Common myeloid progenitor, CD34-positive (primary cell): Measurements from ENCODE around the gene TMEM239.

ENCODE experiments used
- CTCF ChIA-PET: fragments of 350-600 bp; sonication (Branson Sonifier 250); formaldehyde crosslinking; loops from one replicate; lab custom pipeline; 2021; ENCODE audit warnings: antibody characterized with exemption; lab: Charles Lee
- POLR2A ChIA-PET: fragments of 350-600 bp; sonication (Branson Sonifier 250); formaldehyde crosslinking; loops from one replicate; lab custom pipeline; 2021; ENCODE audit warnings: antibody characterized with exemption; lab: Charles Lee
- DNase-seq, 3 donors: peaks; one replicate each; pipeline versions ENCODE4 v3.0.0 to v3.0.0-alpha.2; 2013
- H3K27ac ChIP-seq, 2 experiments: 1 replicate in 1 of 2; 2 replicates in 1 of 2; pipeline ENCODE4 v1.7.0; 2013; ENCODE audit warnings: inconsistent platforms in 2 of 2, low read length in 2 of 2, mild to moderate bottlenecking in 2 of 2, low read depth in 1 of 2, moderate library complexity in 1 of 2; ENCODE audit not compliant: severe bottlenecking in 2 of 2, insufficient read depth in 1 of 2, poor library complexity in 1 of 2
- H3K27me3 ChIP-seq, 5 experiments: replicated peaks in 2 of 5; 1 replicate in 3 of 5; 2 replicates in 2 of 5; pipeline versions ENCODE4 v1.6.1 to v1.7.0; 2013; ENCODE audit warnings: low read length in 4 of 5, mild to moderate bottlenecking in 2 of 5, moderate library complexity in 2 of 5, inconsistent platforms in 1 of 5; ENCODE audit not compliant: insufficient read depth in 5 of 5, control insufficient read depth in 4 of 5
- H3K36me3 ChIP-seq, 4 experiments: 1 replicate in 2 of 4; 2 replicates in 2 of 4; pipeline versions ENCODE4 v1.6.1 to v1.7.0; 2013; ENCODE audit warnings: low read length in 3 of 4, control low read depth in 1 of 4, mild to moderate bottlenecking in 1 of 4; ENCODE audit not compliant: control insufficient read depth in 4 of 4, insufficient read depth in 4 of 4
- H3K4me1 ChIP-seq, 4 experiments: 1 replicate in 3 of 4; 2 replicates in 1 of 4; pipeline versions ENCODE4 v1.6.1 to v1.7.1; 2013; ENCODE audit warnings: low read length in 3 of 4, mild to moderate bottlenecking in 3 of 4, control low read depth in 1 of 4, inconsistent platforms in 1 of 4, moderate library complexity in 1 of 4; ENCODE audit not compliant: control insufficient read depth in 4 of 4, insufficient read depth in 4 of 4; ENCODE audit errors: control extremely low read depth in 1 of 4
- H3K4me3 ChIP-seq, 7 experiments: 1 replicate in 4 of 7; 2 replicates in 3 of 7; pipeline versions ENCODE4 v1.5.1 to v1.7.0; 2013; ENCODE audit warnings: mild to moderate bottlenecking in 7 of 7, low read length in 6 of 7, moderate library complexity in 6 of 7, inconsistent platforms in 2 of 7, low read depth in 2 of 7, control low read depth in 1 of 7; ENCODE audit not compliant: insufficient read depth in 4 of 7, control insufficient read depth in 1 of 7; ENCODE audit errors: extremely low read depth in 1 of 7
- H3K9me3 ChIP-seq, 5 experiments: 1 replicate in 4 of 5; 2 replicates in 1 of 5; pipeline versions ENCODE4 v1.6.1 to v1.7.1; 2013; ENCODE audit warnings: low read length in 4 of 5, mild to moderate bottlenecking in 2 of 5, inconsistent platforms in 1 of 5, low read depth in 1 of 5, moderate library complexity in 1 of 5; ENCODE audit not compliant: control insufficient read depth in 4 of 5, insufficient read depth in 2 of 5; ENCODE audit errors: control extremely low read depth in 1 of 5
- WGBS: methylation state at CpG from one replicate; pipeline ENCODE4 v1.1.5; 2013; ENCODE audit not compliant: insufficient coverage; 5-methylcytosine and 5-hydroxymethylcytosine counted together

TMEM239 gene

DNA sequence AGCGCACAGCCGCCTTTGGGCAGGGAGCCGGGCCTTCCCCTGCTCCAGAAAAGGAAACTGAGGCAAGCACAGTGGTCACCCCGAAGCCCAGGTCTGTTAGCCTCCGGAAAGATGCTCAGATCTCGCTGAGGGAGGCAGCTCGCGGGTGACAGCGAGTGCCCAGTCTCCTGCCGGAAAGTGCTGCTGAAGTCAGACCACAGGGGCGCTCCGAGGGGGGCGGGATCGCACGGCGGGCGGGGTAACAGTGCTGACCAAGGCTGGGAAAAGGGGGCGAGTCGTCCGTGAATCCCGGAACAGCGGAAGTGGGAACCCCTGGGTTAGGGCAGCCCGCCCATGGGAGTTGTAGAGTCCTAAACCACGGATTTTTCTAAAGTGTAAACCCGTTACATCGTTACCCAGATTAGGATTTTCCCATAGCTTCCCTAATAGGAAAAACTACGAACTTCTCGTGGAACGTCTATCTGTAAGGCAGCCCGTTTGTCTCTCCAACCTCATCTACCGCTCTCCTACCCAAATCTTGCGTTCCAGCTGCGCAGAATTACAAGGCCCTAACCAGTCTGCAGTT, 24.9 kb downstream of the TMEM239 start:
- H3K4me3 ChIP-seq: peak overlapping the region; percentile 45 to 93 (median 84)
- WGBS: 10% methylated on average over 33 of the region's 33 CpGs
- CTCF ChIA-PET: interaction anchor here (0.9 to 1.0 kb wide), 2 partner anchors 8 to 11 kb away, joined by 4 to 6 read pairs; no protein-coding TSS in a partner anchor
- no peaks in the 10 kb centered on the region for H3K27me3 ChIP-seq
- no peaks in the 10 kb centered on the region for H3K9me3 ChIP-seq
- POLR2A ChIA-PET: interaction anchor here (1.6 kb wide), 1 partner anchor 40 kb away, joined by 9 read pairs; no protein-coding TSS in a partner anchor
- peaks cover 0 to 22% (median 18%) of the 10 kb centered on the region in 4 experiments for H3K36me3 ChIP-seq
- H3K4me1 ChIP-seq: peaks cover 3 to 20% (median 13%) of the 10 kb centered on the region in 4 experiments
- peak overlapping the region in 1 of 2 experiments; percentile 64 for H3K27ac ChIP-seq
- DNase-seq: no peak

- Histone ChIP-seq H3K36me3 (peaks cover 0 to 12% (median 4%) of the 10 kb centered on the region in 4 experiments), H3K27ac (no peak overlapping the region), H3K4me3 (no peak overlapping the region), H3K4me1 (peaks cover 3 to 7% (median 5%) of the 10 kb centered on the region in 4 experiments), H3K27me3 (no peaks in the 10 kb centered on the region), H3K9me3 (no peaks in the 10 kb centered on the region)
- POLR2A ChIA-PET: no interaction called here
- DNase-seq: no peak
- no CpG with 5 or more reads among the region's 2 CpGs for WGBS
- CTCF ChIA-PET: no interaction called here
Observed at GRCh38 chr20:2845607-2846006, 29.4 kb downstream of the TMEM239 start.

DNA sequence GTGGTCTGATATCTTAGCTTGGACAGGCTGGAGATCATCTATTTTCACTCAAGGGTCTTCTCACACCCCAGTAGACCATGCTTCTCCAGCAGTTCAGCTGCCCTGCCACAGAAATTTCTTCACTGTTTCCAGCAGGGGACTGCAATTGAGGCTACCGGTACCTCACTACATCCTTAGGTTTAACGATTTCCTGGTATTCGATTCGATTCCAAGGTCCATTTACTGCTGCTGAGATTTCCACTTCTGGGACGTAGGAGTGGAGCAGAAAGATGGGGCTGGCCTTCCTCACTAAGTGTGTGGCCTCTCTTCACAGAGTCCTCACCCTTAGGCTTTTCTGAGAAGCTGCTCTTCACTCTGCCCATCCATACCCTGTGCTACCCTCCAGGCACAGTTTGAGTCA, 30.5 kb downstream of the TMEM239 start:
- whole genome bisulfite sequencing: 94% methylated on average over 3 of the region's 5 CpGs
- ChIA-PET POLR2A (no interaction called here), CTCF (no interaction called here)
- no peaks in the 10 kb centered on the region for H3K9me3 ChIP-seq
- H3K27me3 ChIP-seq: no peaks in the 10 kb centered on the region
- peaks cover 0 to 12% (median 4%) of the 10 kb centered on the region in 4 experiments for H3K36me3 ChIP-seq
- H3K4me1 ChIP-seq: peaks cover 0 to under 1% (median 0%) of the 10 kb centered on the region in 4 experiments
- no peak overlapping the region for H3K4me3 ChIP-seq
- no peak for DNase-seq
- no peak overlapping the region for H3K27ac ChIP-seq

DNA sequence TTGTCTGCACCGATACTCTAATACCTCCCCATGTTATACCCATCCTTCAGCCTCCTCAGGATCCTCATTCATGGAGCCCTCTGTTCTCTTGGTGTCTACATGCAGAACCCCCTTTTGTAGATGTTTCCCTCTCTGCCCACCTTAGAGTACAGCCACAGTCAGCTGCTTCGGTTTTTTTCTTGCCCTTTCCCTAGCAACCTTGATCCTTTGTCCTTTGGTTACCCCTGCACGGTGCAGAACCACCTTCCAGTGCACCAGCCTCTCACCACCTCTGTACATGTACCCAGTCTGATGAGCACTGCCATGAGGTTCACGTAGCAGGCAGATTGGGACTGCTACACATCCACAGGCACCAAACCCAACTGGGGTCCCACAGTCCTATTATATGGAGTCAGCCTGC, 31.6 kb downstream of the TMEM239 start:
- CTCF ChIA-PET: interaction anchor here (1.4 kb wide), 1 partner anchor 90 kb away, joined by 3 read pairs; no protein-coding TSS in a partner anchor
- no peak for DNase-seq

GRCh38 chr20:2849529-2849928, 33.4 kb downstream of the TMEM239 start:
- Histone ChIP-seq H3K27me3 (no peaks in the 10 kb centered on the region), H3K4me3 (no peak overlapping the region), H3K9me3 (no peaks in the 10 kb centered on the region), H3K36me3 (peaks cover 0 to 10% (median 2%) of the 10 kb centered on the region in 4 experiments), H3K27ac (no peak overlapping the region), H3K4me1 (peaks cover 5 to 17% (median 13%) of the 10 kb centered on the region in 4 experiments)
- peak in 2 of 3 donors; percentile 21 to 25 for DNase-seq
- CTCF ChIA-PET: interaction anchor here (1.0 to 3.7 kb wide), 8 partner anchors 9 to 135 kb away, joined by 3 to 14 read pairs (median 6); partner anchors contain the start of genes PCED1A and VPS16
- WGBS: 100% methylated on average over 1 of the region's 4 CpGs
- POLR2A ChIA-PET: no interaction called here

More for the DNA sequence above, 31.6 kb downstream of the TMEM239 start:
- H3K4me1 ChIP-seq: peaks cover 4 to 11% (median 7%) of the 10 kb centered on the region in 4 experiments
- peaks cover 0 to 12% (median 4%) of the 10 kb centered on the region in 4 experiments for H3K36me3 ChIP-seq
- H3K27ac ChIP-seq: no peak overlapping the region
- H3K27me3 ChIP-seq: no peaks in the 10 kb centered on the region
- no peaks in the 10 kb centered on the region for H3K9me3 ChIP-seq
- no peak overlapping the region for H3K4me3 ChIP-seq
- POLR2A ChIA-PET: no interaction called here
- 95% methylated on average over 3 of the region's 4 CpGs for WGBS

DNA sequence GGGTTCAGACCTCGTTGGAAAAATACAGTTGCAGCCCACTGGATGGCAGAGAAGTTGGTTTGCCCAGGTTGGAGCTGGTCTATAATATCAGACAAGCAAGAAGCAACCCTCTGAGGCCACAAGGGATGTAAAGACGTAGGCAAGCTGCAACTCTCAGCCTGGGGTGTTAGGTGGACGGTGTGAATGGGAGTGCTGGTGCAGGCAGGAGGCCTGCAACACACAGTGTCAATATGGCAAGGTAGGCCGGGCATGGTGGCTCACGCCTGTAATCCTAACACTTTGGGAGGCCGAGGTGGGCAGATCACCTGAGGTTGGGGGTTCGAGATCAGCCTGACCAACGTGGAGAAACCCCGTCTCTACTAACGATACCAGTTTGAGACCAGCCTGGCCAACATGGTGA, 34.9 kb downstream of the TMEM239 start:
- Histone ChIP-seq H3K27me3 (no peaks in the 10 kb centered on the region), H3K4me1 (peaks cover 5 to 17% (median 13%) of the 10 kb centered on the region in 4 experiments), H3K27ac (no peak overlapping the region), H3K4me3 (no peak overlapping the region), H3K9me3 (no peaks in the 10 kb centered on the region), H3K36me3 (peaks cover 0 to 8% (median 0%) of the 10 kb centered on the region in 4 experiments)
- 94% methylated on average over 6 of the region's 10 CpGs for WGBS
- peak in 2 of 3 donors; percentile 18 to 30 for DNase-seq
- POLR2A ChIA-PET: interaction anchor here (1.1 kb wide), 1 partner anchor 50 kb away, joined by 3 read pairs; no protein-coding TSS in a partner anchor
- CTCF ChIA-PET: interaction anchor here (0.7 to 6.6 kb wide), 19 partner anchors 11 to 164 kb away, joined by 3 to 47 read pairs (median 4); partner anchors contain the start of genes PCED1A and VPS16

- WGBS: 100% methylated on average over 2 of the region's 2 CpGs
- POLR2A ChIA-PET: no interaction called here
- Histone ChIP-seq H3K9me3 (no peaks in the 10 kb centered on the region), H3K4me3 (no peak overlapping the region), H3K27ac (no peak overlapping the region), H3K36me3 (peaks cover 3 to 36% (median 21%) of the 10 kb centered on the region in 4 experiments), H3K4me1 (peaks cover 0 to 10% (median 0%) of the 10 kb centered on the region in 4 experiments), H3K27me3 (no peaks in the 10 kb centered on the region)
- no peak for DNase-seq
- CTCF ChIA-PET: interaction anchor here (1.2 to 1.7 kb wide), 4 partner anchors 103 to 171 kb away, joined by 3 to 4 read pairs (median 3); no protein-coding TSS in a partner anchor
Observed at GRCh38 chr20:2858591-2858990, 42.4 kb downstream of the TMEM239 start.
